Left renal pelvis (tissue), 4 donors: Measurements from ENCODE around the gene MPRIP. TPM values are rescaled to one million over a fixed set of nuclear protein-coding genes. Genes with fewer than 3 reads are reported as not detected.

Experiments
- DNase-seq, 4 donors: peaks; one replicate each; pipeline ENCODE4 v3.0.0-alpha.2; 2013; ENCODE audit warnings: low read depth in 4 of 4, low spot score in 3 of 4
- polyA plus RNA-seq, 4 donors: library from polyadenylated mRNA; unstranded; fragments of 120-200 nt; gene quantifications; one replicate each; pipeline ENCODE4 v1.2.1, GENCODE V29; 2013; ENCODE audit not compliant: insufficient read length in 4 of 4

MPRIP gene
- polyA plus RNA-seq, 4 donors = 144 to 180 (median 161) TPM

DNA sequence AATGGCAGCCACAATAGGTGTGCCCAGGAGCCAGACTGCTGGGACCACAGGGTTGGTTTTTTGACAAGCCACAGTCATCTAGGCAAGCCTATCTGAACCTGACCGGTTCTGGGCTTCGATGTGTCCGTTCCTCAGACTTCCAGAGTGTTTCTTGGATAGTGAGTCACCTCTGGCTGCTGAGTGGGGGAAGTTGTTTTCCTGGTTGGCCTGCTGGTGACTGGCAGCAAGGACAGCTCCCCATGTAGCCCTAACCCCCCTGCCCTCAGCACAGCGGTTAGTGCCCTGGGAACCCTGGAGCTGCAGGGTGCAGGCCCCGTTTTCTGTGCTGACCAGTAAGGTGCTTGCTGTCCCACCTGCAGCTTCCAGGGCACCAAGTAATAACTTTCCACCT lies 98.3 kb downstream of the MPRIP start:
- no peak for DNase-seq

DNA sequence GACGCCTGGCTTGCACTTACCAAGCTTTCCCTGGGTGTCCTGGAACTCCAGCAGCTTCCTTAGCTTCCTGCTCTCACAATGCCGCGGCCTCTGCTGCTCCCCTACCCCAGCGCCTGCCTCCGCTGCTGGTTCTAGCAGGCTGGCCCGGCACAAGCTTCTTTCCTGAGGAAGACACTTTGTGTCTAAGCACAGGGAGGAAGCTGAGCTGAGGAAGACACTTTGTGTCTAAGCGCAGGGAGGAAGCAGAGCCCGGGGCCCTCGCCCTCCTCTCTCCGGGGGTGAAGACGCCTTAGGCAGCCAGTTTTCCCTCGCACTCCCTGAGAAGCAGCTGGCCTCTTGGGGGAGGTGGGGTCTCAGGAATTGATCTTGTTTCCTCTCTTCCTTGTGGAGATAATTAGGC lies 99.0 kb downstream of the MPRIP start:
- no peak for DNase-seq

DNA sequence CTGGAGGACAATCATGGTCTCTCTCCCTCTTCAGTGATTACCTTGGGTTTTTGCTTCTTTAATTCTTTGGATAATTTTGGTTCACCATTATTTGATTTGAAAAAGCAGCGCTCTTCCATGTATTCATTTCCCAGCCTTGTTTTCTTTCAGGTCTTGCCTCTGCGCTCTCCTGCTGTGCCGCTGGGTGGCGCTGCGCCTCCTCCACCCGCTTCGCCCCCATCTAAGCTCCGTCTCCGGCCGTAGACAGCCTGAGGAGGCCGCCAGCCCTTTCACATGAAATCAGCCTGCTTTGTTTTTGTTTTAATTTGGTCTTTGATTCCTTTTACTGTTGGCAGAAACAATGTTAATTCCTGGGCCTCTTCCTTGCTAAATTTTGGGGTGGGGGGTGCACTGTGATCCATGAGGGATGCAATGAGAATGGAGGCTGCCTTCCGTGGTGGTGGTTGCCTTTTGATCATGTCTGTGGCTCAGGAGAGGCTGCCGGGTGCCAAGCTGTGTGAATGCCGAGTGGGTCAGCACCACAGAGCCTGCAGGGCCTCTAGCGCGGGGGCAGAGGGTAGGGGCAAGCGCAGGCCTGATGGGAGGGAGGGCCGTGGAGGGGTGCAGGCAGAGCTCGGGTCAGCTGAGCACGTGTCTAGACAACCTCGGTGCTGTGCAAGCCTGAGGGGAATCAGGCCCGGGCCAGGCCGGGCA lies 99.7 kb downstream of the MPRIP start:
- no peak for DNase-seq

- no peak for DNase-seq
These were observed 100.3 kb downstream of the MPRIP start for GRCh38 chr17:17142556-17142955.

DNA sequence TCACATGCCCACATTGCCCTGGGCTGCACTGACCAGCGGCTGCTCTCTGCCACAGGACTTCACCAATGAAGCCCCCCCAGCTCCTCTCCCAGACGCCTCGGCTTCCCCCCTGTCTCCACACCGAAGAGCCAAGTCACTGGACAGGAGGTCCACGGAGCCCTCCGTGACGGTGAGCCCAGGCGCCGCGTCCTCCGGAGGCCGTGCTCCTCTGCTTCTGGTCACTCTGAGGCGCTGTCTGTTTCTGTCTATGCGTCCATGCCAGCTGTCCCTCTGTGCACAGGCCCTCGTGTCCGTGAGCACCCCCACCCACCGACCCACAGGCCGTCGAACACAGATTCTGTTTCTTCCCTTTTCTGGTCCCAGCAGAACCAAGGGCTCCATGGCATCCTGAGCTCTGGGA lies 101.2 kb downstream of the MPRIP start:
- no peak for DNase-seq

DNA sequence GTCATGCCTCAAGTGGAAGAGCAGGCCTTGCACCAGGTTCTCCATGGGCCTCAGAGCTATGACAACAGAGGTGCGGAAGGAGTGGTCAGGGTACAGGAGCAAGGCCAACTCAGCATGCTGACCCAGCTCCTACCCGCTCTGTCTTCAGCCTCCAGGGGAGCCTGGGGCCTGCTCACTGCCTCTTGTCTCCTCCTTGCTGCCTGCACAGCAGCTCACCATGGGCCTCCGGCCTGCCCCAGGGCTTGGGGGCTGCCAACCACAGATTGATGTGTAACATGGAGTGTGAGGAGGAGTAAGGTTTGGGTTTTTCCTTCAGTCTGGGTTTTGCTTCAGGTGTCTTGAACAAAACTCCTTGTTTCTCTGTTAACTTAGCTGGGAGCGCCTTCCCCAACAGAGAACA lies 101.8 kb downstream of the MPRIP start:
- no peak for DNase-seq

- no peak for DNase-seq
These were observed 102.8 kb downstream of the MPRIP start for GRCh38 chr17:17144916-17145665.

- DNase-seq = no peak
These were observed 104.6 kb downstream of the MPRIP start for GRCh38 chr17:17146786-17147406.

DNA sequence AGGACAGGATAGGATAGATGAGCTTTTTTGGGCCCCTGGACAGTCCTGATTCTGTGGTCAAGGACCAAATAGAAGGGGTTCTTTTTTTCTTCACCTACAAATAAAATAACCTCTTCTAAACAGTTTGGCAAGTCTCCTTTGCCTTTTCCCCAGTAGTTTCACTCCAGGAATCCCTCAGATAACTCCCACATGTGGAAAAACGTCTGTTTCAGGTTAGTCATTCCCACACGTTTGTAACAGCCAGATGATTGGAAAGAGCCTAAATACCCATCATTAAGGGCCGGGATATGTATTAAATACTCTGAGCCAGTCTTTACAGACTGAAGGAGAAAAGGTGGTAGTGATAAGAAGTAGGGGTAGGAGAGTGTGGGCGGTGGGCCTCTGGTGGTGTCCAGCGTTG lies 105.6 kb downstream of the MPRIP start:
- DNase-seq = no peak

GRCh38 chr17:17149520-17150447 lies 107.5 kb downstream of the MPRIP start:
- no peak for DNase-seq

DNA sequence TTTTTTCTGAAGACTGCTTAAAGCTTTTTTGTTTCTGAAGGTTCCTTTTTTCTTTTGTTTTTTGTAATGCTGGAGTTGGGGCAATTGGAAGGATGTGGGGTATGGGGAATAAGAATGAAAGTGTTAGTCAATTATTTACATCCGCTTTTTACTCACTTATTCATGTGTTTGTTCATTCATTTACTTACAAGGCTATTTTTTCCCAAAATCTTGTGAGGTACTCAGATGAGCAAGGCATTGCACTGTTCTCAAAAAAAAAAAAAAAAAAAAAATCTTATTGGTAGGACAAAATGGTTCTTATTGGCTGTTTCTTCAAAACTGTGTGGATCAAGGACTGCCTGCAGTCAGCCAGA lies 108.2 kb downstream of the MPRIP start:
- no peak for DNase-seq

DNA sequence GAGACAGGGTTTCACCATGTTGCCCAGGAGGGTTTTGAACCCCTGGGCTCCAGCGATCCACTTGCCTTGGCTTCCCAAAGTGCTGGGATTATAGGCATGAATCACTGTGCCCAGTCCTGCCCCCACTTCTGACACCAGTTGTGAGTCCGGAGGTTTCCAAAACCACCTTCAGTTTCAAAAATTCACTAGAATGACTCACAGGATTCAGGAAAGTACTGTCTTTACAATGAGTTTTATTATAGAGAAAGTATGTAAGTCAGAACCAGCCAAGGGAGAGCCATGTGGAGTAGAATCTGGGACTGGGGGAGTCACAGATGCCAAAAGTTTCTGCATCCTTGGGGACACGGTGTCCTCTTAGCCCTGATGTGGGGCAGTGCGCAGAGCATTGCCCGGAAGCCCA lies 108.8 kb downstream of the MPRIP start:
- DNase-seq = no peak

- DNase-seq = no peak
These were observed 109.3 kb downstream of the MPRIP start for GRCh38 chr17:17151541-17151940.

GRCh38 chr17:17151962-17152361 lies 109.7 kb downstream of the MPRIP start:
- no peak for DNase-seq

- no peak for DNase-seq
These were observed 110.1 kb downstream of the MPRIP start for GRCh38 chr17:17152385-17152784.

DNA sequence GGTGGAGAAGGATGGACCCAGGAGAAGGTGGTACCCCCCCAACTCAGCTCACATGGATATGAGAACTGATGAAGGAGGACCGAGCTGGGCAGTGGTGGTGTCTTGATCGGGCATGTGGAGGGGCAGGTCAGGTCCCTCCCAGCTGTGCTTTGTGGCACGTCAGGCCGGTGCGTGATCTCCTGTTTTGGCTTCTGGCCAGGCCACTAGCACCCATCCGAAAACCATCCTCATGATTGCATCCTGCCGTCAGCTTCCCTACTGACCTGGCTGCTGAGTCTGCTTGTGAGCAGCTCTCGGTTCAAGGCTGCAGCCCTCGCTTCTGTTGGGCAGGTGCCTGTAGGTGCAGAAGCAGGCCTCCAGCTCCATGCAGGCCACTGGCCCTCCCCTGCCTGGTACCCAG lies 110.8 kb downstream of the MPRIP start:
- DNase-seq = no peak

- DNase-seq = no peak
These were observed 111.5 kb downstream of the MPRIP start for GRCh38 chr17:17153709-17154108.

DNA sequence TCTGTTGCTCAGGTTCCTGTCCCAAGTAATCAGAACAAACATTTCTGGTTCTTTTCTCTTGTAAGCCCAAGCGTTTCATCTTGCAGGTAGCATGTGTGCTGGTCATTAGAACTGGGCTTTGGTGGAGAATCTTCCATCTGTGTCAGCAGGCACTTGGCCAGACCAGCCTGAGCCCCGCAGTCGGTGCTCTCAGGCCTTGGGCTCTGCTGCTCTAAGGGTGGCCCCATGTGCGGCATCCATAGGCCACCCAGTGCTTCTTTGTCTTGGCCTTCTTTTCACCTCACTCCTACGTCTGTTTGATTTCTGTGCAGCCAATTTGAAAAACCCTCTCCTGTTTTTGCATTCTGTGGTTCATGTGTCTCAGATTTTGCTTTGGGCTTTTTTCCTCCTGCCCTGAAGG lies 112.3 kb downstream of the MPRIP start:
- DNase-seq = no peak

- DNase-seq = no peak
These were observed 112.7 kb downstream of the MPRIP start for GRCh38 chr17:17154981-17155380.

DNA sequence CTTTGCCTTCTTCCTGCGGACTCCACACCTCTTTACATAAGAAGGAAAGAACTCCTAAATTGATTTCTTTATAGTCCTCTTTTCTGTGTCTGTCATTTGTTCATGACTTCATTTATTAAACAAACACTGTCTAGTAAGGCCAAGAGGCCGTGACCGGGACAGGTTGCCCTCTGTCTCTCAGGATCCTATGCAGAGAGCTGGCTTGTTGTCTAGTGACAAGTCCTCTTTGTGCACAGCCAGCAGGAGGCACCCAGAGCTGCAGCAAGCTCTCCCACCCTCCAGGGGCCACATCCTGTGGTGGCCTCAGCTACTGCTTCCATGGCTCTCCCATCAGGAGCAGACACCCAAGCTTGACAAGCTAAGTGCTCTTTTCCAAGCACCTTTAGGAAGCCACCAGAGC lies 113.3 kb downstream of the MPRIP start:
- no peak for DNase-seq

- no peak for DNase-seq
These were observed 113.8 kb downstream of the MPRIP start for GRCh38 chr17:17156107-17156506.
